Endothelial cell of umbilical vein (primary cell): ENCODE measurements around the gene APP. TPM values are rescaled to one million over a fixed set of nuclear protein-coding genes. Genes with fewer than 3 reads are reported as not detected.

Experiments
- BruUV-seq: library from RNA; stranded (reverse); fragments of 400-500 nt; replicated peaks from 2 replicates; lab custom pipeline; 2021; lab: Mats Ljungman, UMichigan
- CTCF ChIA-PET: fragments of 300-600, 350-600 bp; sonication (Branson Sonifier 250); formaldehyde crosslinking; loops from one replicate; lab custom pipeline; 2021; ENCODE audit warnings: antibody characterized with exemption, inconsistent platforms; lab: Charles Lee
- POLR2A ChIA-PET: fragments of 300-600, 350-600 bp; sonication (Branson Sonifier 250); formaldehyde crosslinking; loops from one replicate; lab custom pipeline; 2021; ENCODE audit warnings: antibody characterized with exemption, inconsistent platforms; lab: Charles Lee
- DNase-seq: peaks from one replicate; pipeline ENCODE4 v3.0.0-alpha.2; 2011; ENCODE audit warnings: low read depth, low spot score
- FAIRE-seq: peaks from 2 replicates; lab custom pipeline; 2011; peaks lifted over from hg19 to GRCh38; lab: Jason Lieb, UNC
- H2AFZ ChIP-seq: 2 replicates; pipeline ENCODE4 v1.6.0; 2012; ENCODE audit warnings: low read depth, low read length, control low read depth, inconsistent platforms
- H3K27ac ChIP-seq: 2 replicates; pipeline ENCODE4 v1.5.1; 2011; ENCODE audit warnings: low read depth, mild to moderate bottlenecking, control low read depth, low read length, moderate library complexity; ENCODE audit not compliant: insufficient read depth
- H3K27me3 ChIP-seq, 2 experiments: 2 replicates each; pipeline versions ENCODE4 v1.6.0 to v1.6.1; 2011; ENCODE audit warnings: low read length in 2 of 2, mixed read lengths in 1 of 2; ENCODE audit not compliant: control insufficient read depth in 2 of 2, insufficient read depth in 2 of 2
- H3K36me3 ChIP-seq, 2 experiments: 2 replicates in 1 of 2; 3 replicates in 1 of 2; pipeline ENCODE4 v1.5.1; 2011; ENCODE audit warnings: low read length in 2 of 2, mild to moderate bottlenecking in 1 of 2, moderate library complexity in 1 of 2; ENCODE audit not compliant: control insufficient read depth in 2 of 2, insufficient read depth in 2 of 2; ENCODE audit errors: extremely low read depth in 1 of 2
- H3K4me1 ChIP-seq: 3 replicates; pipeline ENCODE4 v1.5.1; 2011; ENCODE audit warnings: mild to moderate bottlenecking, low read length; ENCODE audit not compliant: control insufficient read depth, insufficient read depth; ENCODE audit errors: extremely low read depth
- H3K4me2 ChIP-seq: 2 replicates; pipeline ENCODE4 v1.6.1; 2011; ENCODE audit warnings: low read length, control low read depth, mixed read lengths; ENCODE audit not compliant: insufficient read depth
- H3K4me3 ChIP-seq, 3 experiments: fragments of 200-600 bp in 1 of 3; sonication (generic), shearing (Covaris generic) in 1 of 3; replicated peaks in 1 of 3; 2 replicates each; pipeline ENCODE4 v1.5.1; 2011 to 2016; ENCODE audit warnings: control low read depth in 3 of 3, low read length in 3 of 3, mild to moderate bottlenecking in 2 of 3, inconsistent platforms in 1 of 3, low read depth in 1 of 3, moderate library complexity in 1 of 3; ENCODE audit not compliant: insufficient read depth in 1 of 3
- H3K79me2 ChIP-seq: 2 replicates; pipeline ENCODE4 v1.6.0; 2012; ENCODE audit warnings: low read length, inconsistent platforms; ENCODE audit not compliant: control insufficient read depth, insufficient read depth
- H3K9ac ChIP-seq: replicated peaks from 2 replicates; pipeline ENCODE3; 2011; ENCODE audit warnings: low read length, control low read depth; ENCODE audit not compliant: insufficient read depth; ENCODE audit errors: extremely low read depth
- H3K9me1 ChIP-seq: replicated peaks from 3 replicates; pipeline ENCODE4 v1.6.0; 2011; ENCODE audit warnings: mild to moderate bottlenecking, low read length; ENCODE audit not compliant: control insufficient read depth, insufficient read depth; ENCODE audit errors: extremely low read depth
- H3K9me3 ChIP-seq: replicated peaks from 2 replicates; pipeline ENCODE4 v1.5.1; 2012; ENCODE audit warnings: low read length, inconsistent platforms; ENCODE audit not compliant: control insufficient read depth, insufficient read depth
- H4K20me1 ChIP-seq: replicated peaks from 2 replicates; pipeline ENCODE3; 2011; ENCODE audit warnings: mild to moderate bottlenecking, low read length; ENCODE audit not compliant: control insufficient read depth, insufficient read depth; ENCODE audit errors: extremely low read depth
- EZH2 ChIP-seq: IDR thresholded peaks from 2 replicates; pipeline ENCODE4 v1.6.1; 2012; ENCODE audit warnings: borderline replicate concordance, low read depth, mild to moderate bottlenecking, moderate library complexity, low read length, inconsistent platforms; ENCODE audit not compliant: severe bottlenecking
- FOS ChIP-seq: IDR thresholded peaks from 2 replicates; pipeline ENCODE4 v1.6.1; 2011; ENCODE audit warnings: mild to moderate bottlenecking, low read length, moderate library complexity, borderline replicate concordance; ENCODE audit not compliant: insufficient read depth
- GATA2 ChIP-seq: IDR thresholded peaks from 2 replicates; pipeline ENCODE4 v1.7.0; 2011; ENCODE audit warnings: low read depth, mild to moderate bottlenecking, moderate library complexity, mixed read lengths, low read length; ENCODE audit not compliant: insufficient read length, insufficient read depth
- JUN ChIP-seq: IDR thresholded peaks from 2 replicates; pipeline ENCODE4 v1.6.1; 2011; ENCODE audit warnings: borderline replicate concordance, low read depth; ENCODE audit not compliant: insufficient read length, insufficient read depth
- MYC ChIP-seq: IDR thresholded peaks from one replicate; pipeline ENCODE4 v1.6.1; 2011; ENCODE audit warnings: mild to moderate bottlenecking, low read depth, low read length
- POLR2A ChIP-seq: IDR thresholded peaks from 2 replicates; pipeline ENCODE4 v1.6.1; 2012; ENCODE audit warnings: low read depth, mild to moderate bottlenecking, control low read depth, low read length
- POLR2AphosphoS5 ChIP-seq: IDR thresholded peaks from 2 replicates; pipeline ENCODE4 v1.6.1; 2012; ENCODE audit warnings: low read depth, mild to moderate bottlenecking, control low read depth, low read length, moderate library complexity; ENCODE audit not compliant: insufficient read depth
- dilution Hi-C: fragments of 300-500 bp; cut with MboI; formaldehyde crosslinking; loops from one replicate; pipeline ENCODE4 v1.15.0; 2019; ENCODE audit warnings: low sequenced_read_pairs; ENCODE audit not compliant: extremely low pct_ligation_motif_present
- intact Hi-C: fragments of 100-400 bp; cut with micrococcal nuclease; formaldehyde crosslinking; loops from one replicate; pipeline ENCODE4 v1.10.0; 2022
- polyA plus RNA-seq, 4 experiments: library from polyadenylated mRNA; depleted of rRNA in 3 of 4; stranded (reverse) in 3 of 4; unstranded in 1 of 4; fragments of >200 nt; gene quantifications; 2 replicates each; pipeline versions ENCODE4 v1.2.1 to v1.2.3, GENCODE V29; 2011 to 2012; ENCODE audit warnings: missing spikeins in 1 of 4
- total RNA-seq: library from RNA; stranded (reverse); gene quantifications from 2 replicates; pipeline ENCODE4 v1.2.3, GENCODE V29; 2021
- TF ChIP-seq, protein P1 (sequence below), 2 donors: IDR thresholded peaks; 1 replicate in 1 of 2; 2 replicates in 1 of 2; pipeline ENCODE4 v1.5.1; 2011; ENCODE audit warnings: low read length in 2 of 2, mild to moderate bottlenecking in 2 of 2, moderate library complexity in 2 of 2, control low read depth in 1 of 2, inconsistent platforms in 1 of 2, low read depth in 1 of 2; ENCODE audit not compliant: insufficient read depth in 1 of 2; ENCODE audit errors: extremely low read depth in 1 of 2
- TF ChIP-seq, protein P2 (sequence below): IDR thresholded peaks from 2 replicates; pipeline ENCODE4 v1.6.1; 2011; ENCODE audit not compliant: insufficient read depth, insufficient read length

APP gene
- total and polyA plus RNA-seq, 2 donors (not counting 3 experiments of a cell fraction or from before 2014, with no cell fraction given) = 914 to 928 TPM

DNA sequence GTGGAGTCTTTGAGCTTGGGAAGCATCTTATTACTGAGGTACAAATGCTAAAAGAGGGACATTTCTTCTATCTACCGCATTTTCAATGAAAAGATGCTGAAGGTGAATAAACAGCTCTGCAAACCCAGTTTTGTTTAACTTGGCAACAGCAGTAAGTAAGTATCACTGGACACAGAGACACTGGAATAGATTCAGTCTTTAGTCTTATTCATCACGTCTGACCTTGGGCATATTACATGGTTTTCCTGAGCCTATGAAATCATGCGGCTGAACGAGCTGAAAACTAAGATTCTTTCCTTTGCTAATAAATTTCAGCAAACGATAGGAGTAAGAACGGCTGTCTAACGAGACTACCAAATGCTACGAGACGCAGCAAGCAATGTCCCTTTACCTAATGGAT, 228.4 kb downstream of the APP start:
- no TSS peak for BruUV-seq
- no peak overlapping the region for H3K4me3 ChIP-seq
- ChIA-PET CTCF (interaction anchor here (0.9 to 1.3 kb wide), 6 partner anchors 9 to 227 kb away, joined by 3 to 4 read pairs (median 3); no protein-coding TSS in a partner anchor), POLR2A (no interaction called here)
- dilution Hi-C loops = no loop called here
- intact Hi-C loops = no loop called here
- no peak overlapping the region for H2AFZ ChIP-seq
- peak; percentile 35 for DNase-seq
- H3K27ac ChIP-seq = peak overlapping the region; percentile 6
- FAIRE-seq = no peak
- H3K9me3 ChIP-seq = no peaks in the 10 kb centered on the region
- peaks cover 37% of the 10 kb centered on the region for H3K79me2 ChIP-seq
- TF ChIP-seq, protein P1, sequence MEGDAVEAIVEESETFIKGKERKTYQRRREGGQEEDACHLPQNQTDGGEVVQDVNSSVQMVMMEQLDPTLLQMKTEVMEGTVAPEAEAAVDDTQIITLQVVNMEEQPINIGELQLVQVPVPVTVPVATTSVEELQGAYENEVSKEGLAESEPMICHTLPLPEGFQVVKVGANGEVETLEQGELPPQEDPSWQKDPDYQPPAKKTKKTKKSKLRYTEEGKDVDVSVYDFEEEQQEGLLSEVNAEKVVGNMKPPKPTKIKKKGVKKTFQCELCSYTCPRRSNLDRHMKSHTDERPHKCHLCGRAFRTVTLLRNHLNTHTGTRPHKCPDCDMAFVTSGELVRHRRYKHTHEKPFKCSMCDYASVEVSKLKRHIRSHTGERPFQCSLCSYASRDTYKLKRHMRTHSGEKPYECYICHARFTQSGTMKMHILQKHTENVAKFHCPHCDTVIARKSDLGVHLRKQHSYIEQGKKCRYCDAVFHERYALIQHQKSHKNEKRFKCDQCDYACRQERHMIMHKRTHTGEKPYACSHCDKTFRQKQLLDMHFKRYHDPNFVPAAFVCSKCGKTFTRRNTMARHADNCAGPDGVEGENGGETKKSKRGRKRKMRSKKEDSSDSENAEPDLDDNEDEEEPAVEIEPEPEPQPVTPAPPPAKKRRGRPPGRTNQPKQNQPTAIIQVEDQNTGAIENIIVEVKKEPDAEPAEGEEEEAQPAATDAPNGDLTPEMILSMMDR (IDR thresholded peaks at IDR 0.05; ENCODE audit: extremely low read depth in 1 of 2, insufficient read depth in 1 of 2, low read depth in 1 of 2, low read length in 2 of 2) = no peak
- TF ChIP-seq EZH2 = no peak
- TF ChIP-seq POLR2A = no peak
- no peak for TF ChIP-seq MYC
- TF ChIP-seq GATA2 = no peak
- TF ChIP-seq FOS = no peak
- no peak for TF ChIP-seq JUN
- no peak for TF ChIP-seq POLR2AphosphoS5
- TF ChIP-seq, protein P2, sequence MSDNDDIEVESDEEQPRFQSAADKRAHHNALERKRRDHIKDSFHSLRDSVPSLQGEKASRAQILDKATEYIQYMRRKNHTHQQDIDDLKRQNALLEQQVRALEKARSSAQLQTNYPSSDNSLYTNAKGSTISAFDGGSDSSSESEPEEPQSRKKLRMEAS = no peak
- H3K36me3 ChIP-seq = peaks cover 2 to 5% of the 10 kb centered on the region in 2 experiments
- no peaks in the 10 kb centered on the region for H3K9me1 ChIP-seq
- no peaks in the 10 kb centered on the region for H4K20me1 ChIP-seq
- no peak overlapping the region for H3K9ac ChIP-seq
- no peaks in the 10 kb centered on the region for H3K27me3 ChIP-seq
- H3K4me1 ChIP-seq = peaks cover 37% of the 10 kb centered on the region
- H3K4me2 ChIP-seq = no peak overlapping the region
